Progenitor cell of endocrine pancreas (in vitro differentiated cells): ENCODE results near the gene COX6A2. TPM values are rescaled to one million over a fixed set of nuclear protein-coding genes. Genes with fewer than 3 reads are reported as not detected.

Experiments
- DNase-seq: peaks from one replicate; pipeline ENCODE4 v3.0.0; 2021; ENCODE audit warnings: low spot score; ENCODE audit not compliant: unreplicated experiment
- H3K27ac Mint-ChIP-seq: 2 replicates; pipeline ENCODE4 v1.8.0; 2021; ENCODE audit warnings: mild to moderate bottlenecking, moderate library complexity, mixed read lengths
- H3K27me3 Mint-ChIP-seq: 2 replicates; pipeline ENCODE4 v1.8.0; 2021; ENCODE audit warnings: mixed read lengths
- H3K36me3 Mint-ChIP-seq: 2 replicates; pipeline ENCODE4 v1.8.0; 2022; ENCODE audit warnings: mixed read lengths; ENCODE audit not compliant: insufficient read depth
- H3K4me1 Mint-ChIP-seq: 2 replicates; pipeline ENCODE4 v1.8.0; 2021; ENCODE audit warnings: low read depth, mixed read lengths
- H3K4me3 Mint-ChIP-seq: 2 replicates; pipeline ENCODE4 v1.8.0; 2021; ENCODE audit warnings: low read depth, mild to moderate bottlenecking, moderate library complexity, mixed read lengths
- H3K9me3 Mint-ChIP-seq: 2 replicates; pipeline ENCODE4 v1.8.0; 2021; ENCODE audit warnings: low read depth, mixed read lengths
- CTCF ChIP-seq: fragments of 200-600 bp; sonication (generic); IDR thresholded peaks from one replicate; pipeline ENCODE4 v1.5.0; 2021; ENCODE audit warnings: antibody characterized with exemption, mild to moderate bottlenecking; ENCODE audit not compliant: unreplicated experiment
- total RNA-seq: library from RNA; stranded (reverse); gene quantifications from 2 replicates; pipeline ENCODE4 v1.2.1, GENCODE V29; 2021

Gene COX6A2
- total RNA-seq, 1 donor from 2014 or later = not detected

DNA sequence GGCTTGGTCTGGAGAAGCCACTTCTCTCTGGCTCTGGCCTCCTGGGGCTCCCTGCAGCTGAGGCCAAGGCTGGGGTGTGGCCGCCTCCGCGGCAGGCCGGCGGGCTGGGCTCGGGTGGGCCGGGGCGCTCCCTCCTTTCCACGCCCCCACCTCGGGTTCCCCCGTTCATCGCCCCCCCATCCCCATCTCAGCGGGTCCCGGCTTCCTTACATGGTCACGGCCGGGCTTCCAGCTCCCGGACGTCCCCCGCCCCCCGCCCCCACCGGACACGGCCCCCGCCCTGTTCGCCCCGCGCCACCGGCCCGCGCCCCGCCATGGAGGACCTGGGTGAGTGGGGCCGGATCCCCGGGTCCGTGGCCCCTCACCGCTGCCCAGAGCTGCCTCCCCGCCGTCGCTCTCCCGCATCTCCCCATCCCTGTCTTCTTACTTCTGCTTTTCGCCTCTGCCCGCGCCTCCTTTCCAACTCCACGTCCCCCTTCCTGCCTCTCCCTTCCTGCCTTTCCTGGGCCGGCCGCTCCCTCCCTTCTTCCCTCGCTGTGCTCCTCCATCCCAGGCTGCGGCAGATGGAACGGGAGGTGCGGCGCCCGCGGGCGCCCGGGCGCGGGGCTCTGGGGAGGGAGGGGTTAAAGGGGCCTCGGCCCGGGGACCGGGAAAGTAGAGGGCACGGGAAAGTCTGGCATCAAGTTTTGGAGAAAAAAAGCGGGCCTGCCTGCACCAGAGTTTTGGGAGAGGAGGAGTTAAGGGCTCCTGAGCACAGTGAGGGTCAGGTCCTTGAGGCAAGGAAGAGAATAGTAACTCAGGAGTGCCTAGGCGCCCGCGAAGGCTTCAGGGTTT lies 43.9 kb upstream of the COX6A2 start, which contains the start of gene TGFB1I1:
TGFB1I1 (plus strand) TSS at position 278 of the 834 bp plus-strand sequence; CDS start at position 315, 37 bp downstream.
- Mint-ChIP-seq H3K27me3 (peaks cover 60% of the 10 kb centered on the region), H3K27ac (no peak within 1 kb of the TSS), H3K9me3 (no peaks in the 10 kb centered on the region)

DNA sequence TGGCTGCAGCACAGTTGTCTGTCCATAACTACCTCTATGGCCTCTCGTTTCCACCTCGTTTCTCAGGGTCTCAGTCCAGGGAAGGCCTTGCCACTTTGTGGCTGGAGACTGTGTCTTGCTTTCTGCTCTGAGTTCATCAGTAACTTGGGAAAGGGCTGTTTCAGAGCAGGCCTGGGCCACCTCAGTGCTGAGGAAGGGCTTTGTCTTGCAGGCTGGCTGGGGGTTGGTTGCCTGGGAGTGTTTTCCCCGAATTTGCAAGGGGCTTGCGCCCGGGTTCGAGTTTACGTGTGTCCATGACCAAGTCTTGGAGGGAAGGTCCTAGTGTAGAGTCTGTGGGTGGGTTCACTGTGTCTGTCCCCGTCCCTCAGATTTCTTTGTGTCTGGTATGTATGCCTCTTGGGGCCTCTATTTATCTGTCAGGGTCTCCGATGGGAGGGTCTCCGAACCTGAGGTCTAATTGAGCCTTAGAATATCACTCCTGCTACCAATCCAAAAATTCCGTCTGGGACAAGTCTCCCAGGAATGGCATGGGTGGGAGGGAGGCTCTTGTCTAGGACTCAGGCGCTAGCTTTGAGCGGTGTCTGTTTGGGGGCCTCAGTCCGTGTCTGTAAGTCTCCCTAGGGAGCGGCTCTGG lies 43.2 kb upstream of the COX6A2 start:
- Mint-ChIP-seq H3K4me1 (peaks cover 7% of the 10 kb centered on the region), H3K9me3 (no peaks in the 10 kb centered on the region), H3K27ac (no peak overlapping the region), H3K4me3 (peak overlapping the region; percentile 39), H3K27me3 (peaks cover 56% of the 10 kb centered on the region), H3K36me3 (no peaks in the 10 kb centered on the region)
- DNase-seq = no peak
- TF ChIP-seq CTCF = no peak

More for the DNA sequence above, 43.9 kb upstream of the COX6A2 start, which contains the start of gene TGFB1I1:
- Mint-ChIP-seq H3K4me3 (peak within 1 kb of the TSS; percentile 68), H3K36me3 (no peaks in the 10 kb centered on the region), H3K4me1 (peaks cover 11% of the 10 kb centered on the region)
- TF ChIP-seq CTCF = no peak
- no peak for DNase-seq

DNA sequence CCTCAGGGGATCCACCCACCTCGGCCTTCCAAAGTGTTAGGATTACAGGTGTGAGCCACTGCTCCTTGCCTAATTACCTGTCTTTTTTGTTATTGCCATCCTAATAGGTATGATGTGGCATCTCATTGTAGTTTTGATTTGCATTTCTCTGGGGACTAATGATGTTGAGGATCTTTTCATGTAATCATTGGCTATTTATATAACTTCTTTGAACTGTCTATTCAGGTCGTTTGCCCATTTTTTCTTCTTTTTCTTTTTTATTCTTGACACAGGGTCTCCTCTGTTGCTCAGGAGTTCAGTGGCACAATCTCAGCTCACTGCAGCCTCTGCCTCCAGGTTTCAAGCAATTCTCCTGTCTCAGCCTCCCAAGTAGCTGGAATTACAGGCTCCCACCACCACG lies 42.5 kb upstream of the COX6A2 start:
- Mint-ChIP-seq H3K9me3 (no peaks in the 10 kb centered on the region), H3K36me3 (no peaks in the 10 kb centered on the region), H3K27ac (no peak overlapping the region), H3K4me1 (peaks cover 3% of the 10 kb centered on the region), H3K4me3 (no peak overlapping the region), H3K27me3 (peaks cover 49% of the 10 kb centered on the region)
- DNase-seq = no peak
- no peak for TF ChIP-seq CTCF

DNA sequence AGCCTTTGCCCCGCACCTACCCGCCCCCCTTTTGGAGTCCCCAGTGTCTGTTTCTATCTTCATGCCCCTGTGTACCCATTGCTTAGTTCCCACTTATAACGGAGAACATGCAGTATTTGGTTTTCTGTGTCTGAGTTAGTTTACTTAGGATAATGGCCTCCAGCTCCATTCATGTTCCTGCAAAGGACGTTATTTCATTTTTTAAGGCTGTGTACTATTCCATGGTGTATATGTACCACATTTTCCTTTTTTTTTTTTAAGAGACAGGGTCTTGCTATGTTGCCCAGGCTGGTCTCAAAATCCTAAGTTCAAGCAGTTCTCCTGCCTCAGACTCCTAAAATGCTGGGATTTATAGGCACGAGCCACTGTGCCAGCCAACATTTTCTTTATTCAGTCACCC lies 39.7 kb upstream of the COX6A2 start:
- H3K27me3 Mint-ChIP-seq = peaks cover 21% of the 10 kb centered on the region
- DNase-seq = no peak
- peaks cover 10% of the 10 kb centered on the region for H3K36me3 Mint-ChIP-seq

More for the DNA sequence above, 39.7 kb upstream of the COX6A2 start:
- H3K4me1 Mint-ChIP-seq = peaks cover 3% of the 10 kb centered on the region
- no peak overlapping the region for H3K4me3 Mint-ChIP-seq
- no peak overlapping the region for H3K27ac Mint-ChIP-seq
- no peaks in the 10 kb centered on the region for H3K9me3 Mint-ChIP-seq
- no peak for TF ChIP-seq CTCF
